ENCODE results near the gene DKK1. TPM values are rescaled to one million over a fixed set of nuclear protein-coding genes. Genes with fewer than 3 reads are reported as not detected.

DKK1 gene
- total and polyA plus RNA-seq, 2 of the 13 experiments (the other 11 are each of a cell fraction or from before 2014, with no cell fraction given): 123 to 262 TPM

GRCh38 chr10:52348037-52348564, 34.0 kb downstream of the DKK1 start:
- H4K20me1 ChIP-seq (ENCODE audit: insufficient read depth, low read length): no peaks in the 10 kb centered on the region
- DNase-seq (ENCODE audit: low spot score) (no peak), FAIRE-seq (no peak), ATAC-seq (no peak)
- no peak overlapping the region for H2AFZ ChIP-seq (ENCODE audit: low read length)
- no peaks in the 10 kb centered on the region for H3K9me3 ChIP-seq (ENCODE audit: low read length)
- intact Hi-C loops (cut with micrococcal nuclease; ENCODE audit: unreplicated experiment): no loop called here
- H3K27ac ChIP-seq (ENCODE audit: extremely low read length, insufficient read depth, low read length): no peak overlapping the region
- H3K9ac ChIP-seq (ENCODE audit: insufficient read depth, low read depth, low read length): no peak overlapping the region
- BruUV-seq (replicated peaks): no TSS peak
- ChIA-PET CTCF (ENCODE audit: low intra/inter-chr PET ratio, low total read pairs) (no interaction called here), POLR2A (no interaction called here)
- no peaks in the 10 kb centered on the region for H3K36me3 ChIP-seq (replicated peaks in 1 of 2; ENCODE audit: control insufficient read depth in 1 of 2, insufficient read depth in 2 of 2, low read length in 2 of 2)
- H3K4me2 ChIP-seq (ENCODE audit: low read depth, low read length): no peak overlapping the region
- no peaks in the 10 kb centered on the region for H3K27me3 ChIP-seq (ENCODE audit: control insufficient read depth in 1 of 2, insufficient read depth in 2 of 2, low read length in 2 of 2)
- 94% methylated on average over 2 of the region's 5 CpGs for WGBS (ENCODE audit: low lambda C conversion rate)
- no peaks in the 10 kb centered on the region for H3K79me2 ChIP-seq (ENCODE audit: insufficient read depth, low read length)
- no peaks in the 10 kb centered on the region for H3K4me1 ChIP-seq (ENCODE audit: insufficient read depth, low read length)
- H3K4me3 ChIP-seq (replicated peaks in 1 of 3; ENCODE audit: insufficient read depth in 1 of 3, low read depth in 2 of 3, low read length in 3 of 3): no peak overlapping the region
- in situ Hi-C loops (cut with HindIII; ENCODE audit: extremely low pct_ligation_motif_present, low pct_unique_long_range_greater_than_20kb): no loop called here
- no peak for TF ChIP-seq SNAPC4 (CRISPR knock-in tag; IDR thresholded peaks at IDR 0.05)
- TF ChIP-seq ZMYM4 (CRISPR knock-in tag; IDR thresholded peaks at IDR 0.05): no peak
- TF ChIP-seq NFIC (IDR thresholded peaks at IDR 0.05; ENCODE audit: low read length): no peak
- TF ChIP-seq GFI1 (CRISPR knock-in tag; IDR thresholded peaks at IDR 0.05; ENCODE audit: borderline replicate concordance): no peak
- no peak for TF ChIP-seq ELF3 (CRISPR knock-in tag; IDR thresholded peaks at IDR 0.05)
- no peak for TF ChIP-seq JUN (CRISPR knock-in tag; IDR thresholded peaks at IDR 0.05)
- TF ChIP-seq MEF2D (CRISPR knock-in tag; IDR thresholded peaks at IDR 0.05): no peak
- no peak for TF ChIP-seq HDAC2 (CRISPR knock-in tag; IDR thresholded peaks at IDR 0.05)
- no peak for TF ChIP-seq ZNF737 (CRISPR knock-in tag; IDR thresholded peaks at IDR 0.05; ENCODE audit: borderline replicate concordance)

All from HepG2 (cell line).